Measurements from ENCODE around the gene NANOS2.
A peak's percentile ranks its signal among the peaks of the same experiment; 100 is the strongest.

Gene NANOS2

DNA sequence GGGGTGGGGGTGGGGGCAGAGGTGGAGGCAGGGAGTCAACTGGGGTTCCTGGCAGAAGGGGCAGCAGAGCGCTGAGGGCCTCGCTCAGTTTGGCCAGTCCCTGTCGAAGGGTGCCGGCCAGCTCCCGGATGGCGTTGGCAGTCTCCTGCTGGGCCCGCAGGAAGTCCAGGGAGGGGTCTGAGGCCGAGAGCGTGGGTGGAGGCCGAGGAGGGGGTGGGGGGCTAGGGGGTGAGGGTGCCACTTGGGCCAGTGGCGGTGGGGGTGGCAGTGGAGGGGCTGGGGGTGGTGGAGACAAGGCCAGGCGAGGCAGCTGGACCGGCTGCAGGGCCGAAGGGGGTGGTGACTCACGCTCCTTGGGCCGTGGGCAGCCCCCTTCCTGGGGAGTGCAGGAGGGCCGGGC lies 23.7 kb downstream of the NANOS2 start:
- no peak for DNase-seq

- no peak for DNase-seq
These were observed 25.2 kb downstream of the NANOS2 start for GRCh38 chr19:45889210-45889885.

GRCh38 chr19:45887200-45887710 lies 27.3 kb downstream of the NANOS2 start:
- DNase-seq, result no peak

DNA sequence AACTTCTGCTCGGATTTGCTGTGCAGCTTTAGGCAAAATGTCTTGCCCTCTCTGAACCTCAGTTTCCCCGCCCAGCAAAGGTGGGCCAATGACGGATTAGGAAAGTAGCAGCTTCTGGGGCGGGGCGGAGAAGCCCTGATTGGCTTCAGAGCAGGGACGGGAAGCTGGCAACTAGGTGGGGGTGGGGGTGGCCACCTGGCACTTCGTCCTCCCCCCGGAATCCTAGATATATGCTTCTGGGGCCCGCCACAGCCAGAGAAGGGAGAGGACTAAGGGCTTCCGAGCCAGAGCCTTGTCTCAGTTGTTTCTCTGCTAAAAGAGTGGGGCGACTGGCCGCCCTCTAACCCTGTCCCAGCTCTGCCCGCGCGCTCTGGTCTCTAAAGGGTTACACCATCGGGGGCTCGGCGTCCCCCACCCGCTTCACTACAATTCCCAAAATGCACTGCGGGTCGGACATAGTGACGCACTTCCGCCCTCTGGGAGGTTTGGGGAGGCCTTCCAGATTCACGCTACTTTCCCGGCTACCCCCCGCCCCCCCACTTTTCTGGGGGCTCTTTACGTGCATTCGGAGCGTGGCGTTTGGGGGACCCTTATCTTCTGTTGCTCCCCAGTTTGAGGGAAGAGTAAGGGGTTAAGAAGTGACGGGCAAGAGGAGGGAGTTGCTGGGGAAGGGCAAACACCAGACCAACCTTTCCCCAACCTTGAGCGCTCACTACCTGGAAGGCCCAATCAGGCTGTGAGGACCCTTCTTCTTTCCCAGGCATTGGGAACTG lies 28.0 kb downstream of the NANOS2 start:
- peak; percentile 67 to 75 (median 71) for DNase-seq

DNA sequence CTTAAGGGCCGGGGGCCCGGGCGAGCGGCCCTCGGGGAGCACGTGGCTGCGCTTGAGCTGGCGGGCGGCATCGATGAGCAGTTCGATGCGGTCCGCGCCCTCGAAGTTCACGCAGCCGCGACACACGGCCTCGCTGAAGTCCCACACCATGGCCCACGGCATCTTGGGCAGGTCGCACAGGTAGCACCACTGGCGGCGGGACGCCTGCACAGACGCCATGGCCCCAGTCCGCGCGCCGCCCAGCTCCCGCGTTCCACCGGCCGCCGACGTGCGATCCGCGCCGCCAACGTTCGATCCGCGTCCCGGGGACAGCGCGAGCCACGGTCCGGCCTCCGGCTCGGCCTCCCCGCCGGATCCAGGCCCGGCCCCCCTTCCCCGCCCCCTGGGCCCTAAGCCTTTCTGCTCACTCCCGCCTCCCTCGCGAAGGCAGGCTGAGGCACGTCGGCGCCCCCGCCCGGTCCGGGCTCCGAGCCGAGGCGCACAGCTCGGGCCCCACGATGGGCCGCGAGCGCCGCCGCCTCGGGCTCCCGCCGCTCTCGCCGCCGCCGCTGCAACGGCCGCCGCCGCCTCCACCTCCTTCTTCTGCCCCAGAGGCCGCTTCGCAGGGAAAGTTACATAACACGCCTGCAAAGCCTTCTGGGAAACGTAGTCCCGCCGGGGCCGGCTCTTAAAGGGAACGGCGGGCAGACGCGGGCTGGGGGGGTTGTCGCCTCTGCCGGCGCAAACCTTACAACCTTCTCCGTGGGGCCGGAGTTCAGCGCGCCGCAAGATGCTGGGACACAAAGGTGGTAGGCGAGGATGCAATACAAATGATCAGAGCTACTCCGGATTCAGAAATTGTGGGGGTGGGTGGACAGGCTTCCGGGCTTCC lies 28.8 kb downstream of the NANOS2 start, which contains the start of gene IRF2BP1:
IRF2BP1 (minus strand) TSS at position 586 of the 871 bp plus-strand sequence; CDS start at position 219, 367 bp downstream.
- DNase-seq, result peak; percentile 67 to 78 (median 72)

- DNase-seq, result no peak
These were observed 29.7 kb downstream of the NANOS2 start for GRCh38 chr19:45884682-45885555.

DNA sequence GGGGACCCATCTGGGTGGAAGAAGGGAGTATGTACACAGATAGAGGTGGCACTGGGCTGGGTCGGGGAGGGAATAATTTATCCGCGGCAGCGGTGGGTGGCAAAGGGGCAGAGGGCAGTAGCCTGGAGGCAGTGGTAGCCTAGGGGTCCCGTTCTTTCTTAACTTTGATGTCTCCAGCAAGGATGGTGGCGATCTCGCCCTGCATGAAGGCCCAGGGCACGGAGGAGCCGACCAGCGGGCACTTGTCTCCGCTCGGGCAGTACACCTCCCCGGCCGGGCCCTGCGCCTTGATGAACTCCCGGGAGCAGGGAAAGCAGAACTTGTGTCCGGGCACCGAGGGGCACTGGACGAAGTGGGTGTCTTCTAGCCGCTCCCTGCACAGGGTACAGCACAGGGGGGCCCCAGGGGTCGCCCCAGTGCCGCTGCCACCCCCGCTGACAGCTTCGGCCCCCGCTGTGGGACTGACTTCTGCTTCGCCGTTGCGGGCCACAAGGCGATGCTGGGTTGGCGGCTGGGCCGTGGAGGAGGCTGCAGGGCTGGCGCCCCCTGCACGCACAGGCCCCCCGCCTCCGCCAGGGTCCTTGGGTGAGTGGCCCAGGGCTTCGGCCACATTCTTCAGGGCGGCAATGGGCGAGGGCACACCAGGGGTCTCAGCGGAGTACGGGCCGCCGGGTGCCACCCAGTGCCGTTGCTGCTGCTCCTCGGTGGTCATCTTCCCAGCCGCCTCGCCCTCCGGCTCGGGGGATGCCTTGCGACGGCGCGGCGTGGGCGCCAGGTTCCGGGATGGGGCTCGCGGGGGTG lies 30.5 kb downstream of the NANOS2 start:
- no peak for DNase-seq

GRCh38 chr19:45883586-45883880 lies 31.0 kb downstream of the NANOS2 start:
- no peak for DNase-seq

GRCh38 chr19:45882652-45883585 lies 31.7 kb downstream of the NANOS2 start:
- DNase-seq, result peak; percentile 62 to 76 (median 67)

- no peak for DNase-seq
These were observed 32.6 kb downstream of the NANOS2 start for GRCh38 chr19:45881909-45882528.

- DNase-seq, result no peak
These were observed 33.3 kb downstream of the NANOS2 start for GRCh38 chr19:45881082-45881908.

DNA sequence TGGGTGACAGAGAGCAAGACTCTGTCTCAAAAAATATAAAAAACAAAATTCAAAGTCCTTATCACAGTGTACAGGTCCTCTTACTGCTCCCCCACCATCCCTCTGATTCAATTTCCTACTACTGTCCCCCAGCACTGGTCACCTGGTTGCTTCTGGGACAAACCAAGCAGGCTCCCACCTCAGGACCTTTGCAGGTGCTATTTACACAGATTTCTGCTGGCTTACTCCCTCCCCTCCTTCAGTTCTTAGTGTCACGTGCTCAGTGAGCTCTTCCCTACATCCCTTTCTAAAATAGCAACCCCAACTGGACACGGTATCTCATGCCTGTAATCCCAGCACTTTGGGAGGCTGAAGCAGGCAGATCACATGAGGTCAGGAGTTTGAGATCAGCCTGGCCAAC lies 34.6 kb downstream of the NANOS2 start:
- no peak for DNase-seq

DNA sequence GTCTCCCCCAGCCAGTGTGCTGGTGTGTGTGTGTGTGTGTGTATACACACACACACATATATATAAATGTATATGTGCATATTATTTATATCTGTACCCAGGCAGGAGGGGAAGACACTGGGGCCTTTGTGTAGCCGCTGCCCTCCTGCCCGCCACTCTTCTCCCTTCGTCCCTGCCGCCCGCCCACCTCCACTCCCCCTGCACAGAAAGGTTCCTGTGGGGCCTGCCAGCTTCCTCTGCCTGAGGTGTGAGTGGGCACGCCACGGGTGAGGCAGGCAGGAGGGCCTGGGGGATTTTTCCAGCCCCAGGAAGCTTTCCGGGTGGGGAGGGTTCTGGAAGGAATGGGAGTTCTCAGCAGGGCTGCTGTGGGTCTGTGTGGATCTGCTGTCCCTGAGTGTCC lies 35.5 kb downstream of the NANOS2 start:
- no peak for DNase-seq

DNA sequence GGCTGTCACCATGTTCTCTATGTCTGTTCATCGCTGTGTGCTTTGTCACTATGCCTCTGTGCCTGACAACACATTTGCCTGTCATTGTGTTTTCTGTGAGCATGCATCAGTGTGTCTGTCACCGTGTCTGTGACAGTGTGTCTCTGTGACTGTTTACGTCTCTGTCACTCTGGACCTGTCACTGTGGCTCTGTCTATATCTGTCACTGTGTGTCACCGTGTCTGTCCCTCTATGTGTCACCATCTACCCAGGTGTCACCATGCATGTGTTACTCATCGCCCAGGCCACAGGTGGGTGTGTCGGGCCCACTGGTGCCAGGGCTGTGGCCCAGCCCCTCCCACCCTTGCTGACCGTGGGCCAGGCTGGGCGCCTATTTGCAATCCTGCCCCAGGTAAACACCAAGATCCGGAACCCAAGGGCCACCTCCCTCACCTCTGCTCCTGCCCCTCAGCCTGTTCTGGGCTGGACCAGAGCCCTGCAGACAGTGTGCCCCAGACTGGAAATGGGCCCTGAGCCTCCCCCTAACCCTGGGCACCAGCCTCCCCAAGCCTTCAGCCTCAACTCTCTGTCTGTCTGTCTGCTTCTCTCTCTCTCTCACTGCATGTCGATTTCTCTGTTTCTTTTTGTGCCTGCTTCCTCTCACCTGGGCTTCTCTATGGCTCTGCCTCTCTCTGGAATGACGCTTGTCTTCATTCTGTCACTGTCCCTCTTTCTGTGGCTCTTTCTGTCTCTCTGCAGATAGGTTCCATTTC lies 36.4 kb downstream of the NANOS2 start:
- no peak for DNase-seq

GRCh38 chr19:45876411-45877197 lies 38.0 kb downstream of the NANOS2 start:
- no peak for DNase-seq

GRCh38 chr19:45876161-45876410 lies 38.5 kb downstream of the NANOS2 start:
- DNase-seq, result no peak

DNA sequence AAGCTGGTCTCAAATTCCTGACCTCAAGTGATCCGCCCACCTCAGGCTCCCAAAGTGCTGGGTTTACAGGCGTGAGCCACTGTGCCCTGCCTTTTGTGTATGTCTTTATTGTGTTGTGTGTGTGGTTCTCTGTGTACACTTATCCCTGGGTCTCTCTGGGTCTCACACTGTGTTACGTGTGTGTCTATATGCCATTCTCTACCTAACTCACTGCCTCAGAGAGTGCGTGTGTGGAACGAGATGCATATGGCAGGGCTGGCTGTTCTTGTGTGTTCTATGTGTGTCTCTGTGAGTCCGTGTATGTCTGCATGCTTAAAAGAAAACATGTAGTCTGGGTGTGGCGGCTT lies 40.0 kb downstream of the NANOS2 start:
- no peak for DNase-seq
